GM19452 (cell line): Measurements from ENCODE around the gene IQGAP1.
"Not testable (repeated sequence)": the region's sequence is repeated elsewhere in the genome, so short reads cannot be mapped to it uniquely, and the experiment has no call there.

Experiments used
- ATAC-seq: cut with Tn5 transposase; IDR thresholded peaks from one replicate; pipeline ENCODE4 v1.9.1; 2021; ENCODE audit not compliant: unreplicated experiment

IQGAP1 gene

DNA sequence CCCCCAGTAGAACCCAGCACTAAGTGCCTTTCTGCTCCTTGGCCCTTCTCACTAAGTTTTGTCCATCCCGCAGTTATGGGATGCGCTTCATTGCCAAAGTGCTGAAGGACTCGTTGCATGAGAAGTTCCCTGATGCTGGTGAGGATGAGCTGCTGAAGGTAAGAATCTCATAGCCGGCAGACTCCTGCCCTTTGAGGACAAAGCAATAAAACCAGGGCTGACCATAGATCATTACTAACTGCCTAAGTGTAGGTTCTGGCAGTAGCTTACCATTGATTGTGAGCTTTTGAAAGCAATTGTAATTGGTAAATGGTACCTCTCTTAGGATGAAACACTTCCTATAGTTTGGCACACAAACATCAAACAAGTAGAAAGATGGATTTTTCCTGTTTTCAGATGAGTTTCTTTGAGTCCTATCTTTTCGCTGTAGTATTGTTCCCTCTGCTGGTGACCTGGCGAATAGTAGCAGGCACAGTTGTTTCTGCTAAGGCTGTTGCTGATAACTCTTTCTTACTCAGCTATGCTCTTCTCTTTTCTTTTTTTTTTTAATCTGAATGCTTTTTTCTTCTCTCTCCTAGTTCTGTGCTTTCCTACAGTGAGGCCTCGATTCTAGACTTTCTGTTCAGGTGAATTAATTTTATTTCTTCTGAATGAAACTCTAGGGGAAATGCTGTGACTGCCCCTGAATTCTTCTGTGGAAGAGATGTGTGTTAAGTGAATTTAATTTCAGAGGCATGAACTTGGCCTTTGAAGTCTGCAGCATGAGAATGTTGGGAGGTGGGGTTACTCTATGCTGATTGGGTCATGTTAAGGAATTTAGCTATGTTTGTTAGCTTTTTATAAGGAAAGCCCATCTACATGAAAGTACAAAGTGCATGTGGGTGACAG is 94.3 kb downstream of the IQGAP1 start:
- ATAC-seq: no peak

DNA sequence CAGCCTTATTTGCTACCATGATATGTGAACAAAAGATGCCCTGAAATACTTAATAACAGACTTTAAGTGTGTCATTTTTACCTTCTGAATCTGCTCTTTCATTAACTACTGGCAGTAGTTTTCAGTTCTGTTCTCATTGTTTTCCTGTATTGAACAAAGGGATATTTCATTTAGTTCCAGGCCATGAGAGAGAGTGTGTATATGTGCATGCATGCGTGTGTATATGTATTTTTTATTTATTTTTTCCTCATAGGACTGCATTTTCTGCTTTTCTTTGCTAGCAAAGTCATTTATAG is 94.9 kb downstream of the IQGAP1 start:
- no peak for ATAC-seq

DNA sequence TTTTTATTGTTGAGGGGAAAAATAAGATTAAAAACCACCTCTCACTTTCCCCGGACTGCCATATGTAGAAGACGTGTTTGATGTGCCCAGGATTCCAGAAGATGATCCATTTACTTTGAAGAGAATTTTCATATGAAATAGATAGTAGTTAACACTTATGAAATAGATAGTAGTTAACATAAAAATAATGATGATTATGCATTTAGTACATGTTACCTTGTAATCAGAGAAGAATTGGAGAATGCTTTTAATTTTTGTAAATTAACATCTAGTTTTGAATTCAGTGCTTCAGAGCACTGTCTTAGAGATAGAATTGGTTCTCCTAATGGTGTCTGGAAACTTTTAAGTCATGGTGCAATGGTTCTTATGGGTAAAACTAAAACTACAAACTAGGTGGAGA is 95.6 kb downstream of the IQGAP1 start:
- ATAC-seq: no peak

DNA sequence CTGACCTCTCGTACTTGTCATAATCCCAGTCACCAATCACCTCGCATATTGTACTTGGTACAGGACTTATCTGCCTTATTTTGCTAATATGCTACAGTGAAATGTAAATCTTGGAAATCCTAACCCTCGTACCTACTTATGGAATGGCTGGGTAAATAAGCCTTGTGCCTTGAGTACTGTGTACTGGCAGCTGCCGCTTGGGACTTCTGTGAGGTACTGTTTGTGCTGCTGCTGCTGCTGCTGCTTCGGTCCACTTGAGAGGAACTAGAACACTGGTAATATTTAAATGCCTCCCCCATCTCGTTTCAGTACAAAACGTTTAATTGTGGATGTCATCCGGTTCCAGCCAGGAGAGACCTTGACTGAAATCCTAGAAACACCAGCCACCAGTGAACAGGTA is 99.1 kb downstream of the IQGAP1 start:
- ATAC-seq: no peak

DNA sequence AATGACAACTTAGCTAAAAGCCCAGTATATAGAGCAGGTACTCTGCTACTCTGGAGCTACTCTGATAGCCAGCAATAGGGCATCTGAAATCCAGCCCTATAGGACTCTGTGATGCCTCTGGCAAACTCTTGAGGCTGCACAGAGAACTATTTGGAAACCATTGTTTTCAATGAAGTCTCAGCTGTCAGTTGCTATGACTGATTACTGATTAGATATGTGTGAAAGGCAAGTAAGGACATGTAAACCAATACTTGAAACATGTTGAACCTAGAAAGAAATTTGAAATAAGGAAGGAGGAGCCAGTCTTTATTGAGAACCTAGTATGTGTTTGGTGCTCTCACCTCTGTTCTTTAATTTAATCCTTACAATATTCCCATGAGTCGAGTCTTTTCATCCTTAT is 101.5 kb downstream of the IQGAP1 start:
- no peak for ATAC-seq

DNA sequence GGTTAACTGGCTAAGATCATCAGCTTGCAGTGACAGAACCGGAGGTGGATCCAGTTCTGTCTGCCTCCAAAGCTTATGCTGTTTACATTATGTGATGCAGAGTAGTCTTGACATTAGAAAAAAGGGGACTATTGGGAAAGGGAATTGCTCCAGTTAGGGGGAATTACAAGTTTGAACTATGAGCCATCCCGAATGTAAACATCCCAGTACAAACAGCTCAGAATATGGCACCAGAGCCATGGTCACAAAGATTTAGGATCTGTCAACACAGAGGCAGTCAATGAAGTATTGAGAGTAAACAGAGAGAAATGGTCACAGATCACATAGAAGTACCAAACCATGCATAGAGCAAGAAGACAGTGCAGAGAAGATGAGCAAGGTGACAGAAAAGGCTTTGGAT is 101.9 kb downstream of the IQGAP1 start:
- ATAC-seq: no peak

DNA sequence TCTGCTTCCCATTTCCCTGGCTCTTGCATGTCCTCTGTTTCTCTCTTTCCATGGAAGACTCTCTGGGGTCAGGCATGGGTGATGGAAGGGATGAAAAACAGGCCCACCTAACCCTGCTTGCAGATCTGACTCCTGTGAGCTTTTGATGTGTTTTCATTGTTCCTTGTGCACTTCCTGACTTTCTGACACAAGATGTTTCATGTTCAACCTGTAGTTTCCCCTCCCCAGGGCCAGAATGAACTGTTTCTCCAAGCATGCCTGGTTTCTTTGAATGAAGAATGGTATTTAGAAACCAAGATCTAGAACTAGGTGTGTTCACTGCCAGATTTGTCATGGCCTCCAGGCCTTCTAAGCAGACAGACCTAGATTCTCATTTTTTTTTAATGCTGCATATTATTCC is 105.6 kb downstream of the IQGAP1 start:
- no peak for ATAC-seq

DNA sequence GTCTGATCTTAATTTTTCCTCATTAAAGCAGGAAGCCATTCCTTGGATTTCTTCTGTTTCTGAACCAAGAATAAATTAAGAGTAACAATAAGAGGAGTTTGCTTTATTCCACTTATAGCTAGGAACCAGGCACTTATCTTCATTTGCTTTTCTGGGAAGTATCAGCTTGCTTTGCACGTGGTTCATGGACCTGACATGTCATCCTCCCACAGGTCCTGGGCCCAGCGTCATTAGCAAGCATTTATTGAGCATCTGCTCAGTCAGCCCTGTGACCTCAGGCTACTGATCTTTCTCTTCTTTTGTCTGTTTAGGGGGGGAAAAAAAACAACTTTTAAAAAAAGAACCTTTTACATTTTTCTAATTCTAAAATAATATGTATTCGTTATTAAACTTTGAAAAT is 107.0 kb downstream of the IQGAP1 start:
- no peak for ATAC-seq

DNA sequence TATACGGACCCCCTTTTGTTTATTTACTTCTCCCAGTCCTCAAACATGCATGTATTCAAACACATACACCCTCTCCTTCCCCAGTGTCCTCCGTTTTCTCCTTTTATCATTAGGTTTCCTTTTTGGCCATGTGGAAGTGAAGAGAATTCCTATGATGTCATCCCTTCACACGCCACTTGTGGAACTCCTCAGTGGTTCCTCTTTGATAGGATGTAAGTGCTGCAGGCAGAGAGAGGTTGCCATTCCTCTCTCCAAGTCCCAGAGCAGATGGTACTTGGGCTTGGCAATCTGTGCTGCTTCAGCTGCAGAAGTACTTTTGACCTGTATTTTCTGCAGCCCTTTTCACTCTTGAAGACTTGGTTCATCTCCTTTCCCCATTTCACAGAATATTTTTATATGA is 108.7 kb downstream of the IQGAP1 start:
- no peak for ATAC-seq

DNA sequence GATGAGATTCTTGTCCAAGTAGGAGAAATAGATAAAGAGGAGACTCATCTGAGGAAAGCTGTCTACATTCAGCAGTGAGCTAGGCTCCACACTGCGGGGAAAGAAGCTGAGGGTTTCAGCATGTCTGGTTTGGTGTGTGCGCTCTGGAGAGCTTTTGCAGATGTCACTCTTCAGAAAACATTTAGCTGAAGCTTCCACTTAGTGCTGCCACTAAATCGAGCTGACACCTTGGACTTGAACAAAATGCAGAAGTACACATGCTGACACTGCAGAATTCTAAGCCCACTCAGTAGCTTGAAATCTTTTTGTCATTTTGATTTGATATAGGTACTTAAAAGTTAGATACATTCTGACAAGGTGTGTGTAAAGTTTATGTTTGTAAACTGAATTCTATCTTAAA is 109.3 kb downstream of the IQGAP1 start:
- no peak for ATAC-seq

DNA sequence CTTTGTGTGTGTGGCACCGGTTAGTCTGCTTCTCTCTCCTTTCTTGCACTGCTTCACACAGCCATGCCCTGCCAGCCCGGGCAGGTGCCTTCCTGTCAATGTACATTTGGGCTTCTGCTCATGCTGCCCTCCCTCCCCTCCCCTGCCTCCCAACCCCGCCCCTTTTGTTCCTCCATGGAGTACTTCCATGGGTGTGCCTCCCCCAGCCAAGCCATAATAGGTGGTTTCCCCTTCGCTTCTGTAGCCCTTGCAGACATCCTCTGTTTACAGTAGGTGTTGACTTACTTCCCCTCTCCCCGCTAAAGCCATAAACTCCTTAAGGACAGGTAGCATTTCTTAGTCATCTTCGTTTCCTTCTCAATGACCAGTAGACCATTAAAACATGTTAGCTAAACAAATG is 109.9 kb downstream of the IQGAP1 start:
- ATAC-seq: no peak

DNA sequence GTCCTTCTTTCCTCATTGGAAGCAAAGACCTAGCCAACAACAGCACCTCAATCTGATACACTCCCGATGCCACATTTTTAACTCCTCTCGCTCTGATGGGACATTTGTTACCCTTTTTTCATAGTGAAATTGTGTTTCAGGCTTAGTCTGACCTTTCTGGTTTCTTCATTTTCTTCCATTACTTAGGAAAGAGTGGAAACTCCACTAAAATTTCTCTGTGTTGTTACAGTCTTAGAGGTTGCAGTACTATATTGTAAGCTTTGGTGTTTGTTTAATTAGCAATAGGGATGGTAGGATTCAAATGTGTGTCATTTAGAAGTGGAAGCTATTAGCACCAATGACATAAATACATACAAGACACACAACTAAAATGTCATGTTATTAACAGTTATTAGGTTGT is 112.1 kb downstream of the IQGAP1 start:
- no peak for ATAC-seq

DNA sequence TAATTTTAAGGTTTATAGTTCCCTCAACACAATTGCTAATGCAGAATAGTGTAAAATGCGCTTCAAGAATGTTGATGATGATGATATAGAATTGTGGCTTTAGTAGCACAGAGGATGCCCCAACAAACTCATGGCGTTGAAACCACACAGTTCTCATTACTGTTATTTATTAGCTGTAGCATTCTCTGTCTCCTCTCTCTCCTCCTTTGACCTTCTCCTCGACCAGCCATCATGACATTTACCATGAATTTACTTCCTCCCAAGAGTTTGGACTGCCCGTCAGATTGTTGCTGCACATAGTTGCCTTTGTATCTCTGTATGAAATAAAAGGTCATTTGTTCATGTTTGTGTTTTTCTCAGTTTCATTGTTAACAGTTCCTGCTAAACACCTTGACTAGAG is 113.9 kb downstream of the IQGAP1 start:
- no peak for ATAC-seq

DNA sequence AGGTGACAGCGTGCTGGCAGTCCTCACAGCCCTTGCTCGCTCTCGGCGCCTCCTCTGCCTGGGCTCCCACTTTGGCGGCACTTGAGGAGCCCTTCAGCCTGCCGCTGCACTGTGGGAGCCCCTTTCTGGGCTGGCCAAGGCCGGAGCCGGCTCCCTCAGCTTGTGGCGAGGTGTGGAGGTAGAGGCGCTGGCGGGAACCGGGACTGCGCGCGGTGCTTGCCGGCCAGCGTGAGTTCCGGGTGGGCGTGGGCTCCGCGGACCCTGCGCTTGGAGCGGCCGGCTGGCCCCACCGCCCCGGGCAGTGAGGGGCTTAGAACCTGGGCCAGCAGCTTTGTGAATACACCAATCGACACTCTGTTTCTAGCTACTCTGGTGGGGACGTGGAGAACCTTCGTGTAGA is 122.7 kb downstream of the IQGAP1 start:
- not testable (repeated sequence) for ATAC-seq

DNA sequence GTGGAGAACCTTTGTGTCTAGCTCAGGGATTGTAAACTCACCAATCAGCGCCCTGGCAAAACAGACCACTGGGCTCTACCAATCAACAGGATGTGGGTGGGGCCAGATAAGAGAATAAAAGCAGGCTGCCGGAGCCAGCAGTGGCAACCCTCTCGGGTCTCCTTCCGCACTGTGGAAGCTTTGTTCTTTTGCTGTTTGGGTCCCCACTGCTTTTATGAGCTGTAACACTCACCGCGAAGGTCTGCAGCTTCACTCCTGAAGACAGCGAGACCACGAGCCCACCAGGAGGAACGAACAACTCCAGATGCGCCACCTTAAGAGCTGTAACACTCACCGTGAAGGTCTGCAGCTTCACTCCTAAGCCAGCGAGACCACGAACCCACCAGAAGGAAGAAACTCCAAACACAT is 123.2 kb downstream of the IQGAP1 start:
- ATAC-seq: not testable (repeated sequence)

DNA sequence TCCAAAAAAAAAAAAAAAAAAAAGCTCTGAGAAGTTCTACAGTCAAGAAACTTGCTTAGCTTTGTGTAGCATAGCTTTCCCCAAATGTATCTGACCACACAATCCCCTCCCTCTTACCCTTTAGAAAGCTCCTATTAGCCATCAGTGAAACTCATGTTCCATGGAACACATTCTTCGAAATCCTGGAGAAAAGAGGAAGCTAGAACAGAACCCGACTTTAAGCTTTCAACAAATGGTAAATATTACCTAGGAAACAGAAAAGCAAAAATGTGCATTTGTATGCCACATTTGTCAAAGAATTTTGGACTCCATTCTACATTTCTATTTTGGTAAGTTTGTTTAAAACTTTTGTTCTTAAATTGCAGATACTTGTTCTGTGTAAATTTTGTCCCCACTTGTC is 124.2 kb downstream of the IQGAP1 start:
- ATAC-seq: no peak

DNA sequence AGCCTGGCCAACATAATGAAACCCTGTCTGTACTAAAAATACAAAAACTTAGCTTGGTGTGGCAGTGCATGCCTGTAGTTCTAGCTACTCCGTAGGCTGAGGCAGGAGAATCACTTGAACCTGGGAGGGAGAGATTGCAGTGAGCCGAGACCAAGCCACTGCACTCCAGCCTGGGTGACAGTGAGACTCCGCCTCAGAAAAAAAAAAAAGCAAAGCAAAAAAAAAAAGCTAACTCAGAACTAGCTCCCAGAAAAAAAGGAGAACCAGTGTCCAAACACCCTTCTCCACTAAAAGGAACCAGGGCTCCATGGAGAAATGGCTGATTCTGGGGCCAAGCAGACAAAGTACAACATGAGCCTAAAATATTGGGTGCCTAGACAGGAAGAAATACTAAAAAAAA is 124.9 kb downstream of the IQGAP1 start:
- no peak for ATAC-seq

DNA sequence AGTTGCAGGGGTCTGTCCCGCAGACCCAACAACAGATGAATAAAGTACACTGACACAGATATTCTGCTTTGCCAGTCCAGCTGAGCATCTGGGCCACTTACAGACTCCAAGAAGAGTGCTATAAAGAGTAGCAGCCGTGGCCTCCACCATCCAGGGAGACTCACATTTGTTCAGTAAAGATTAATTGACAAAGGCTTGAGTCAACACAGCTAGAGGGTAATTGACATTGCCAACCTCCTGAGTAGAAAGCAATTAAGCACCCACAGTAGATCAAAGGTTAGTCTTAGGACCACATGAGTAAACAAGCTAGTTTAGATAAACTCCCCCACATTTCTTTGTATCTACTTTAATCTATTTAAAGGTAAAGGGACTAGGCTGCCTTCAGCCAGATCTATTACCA is 125.4 kb downstream of the IQGAP1 start:
- no peak for ATAC-seq

DNA sequence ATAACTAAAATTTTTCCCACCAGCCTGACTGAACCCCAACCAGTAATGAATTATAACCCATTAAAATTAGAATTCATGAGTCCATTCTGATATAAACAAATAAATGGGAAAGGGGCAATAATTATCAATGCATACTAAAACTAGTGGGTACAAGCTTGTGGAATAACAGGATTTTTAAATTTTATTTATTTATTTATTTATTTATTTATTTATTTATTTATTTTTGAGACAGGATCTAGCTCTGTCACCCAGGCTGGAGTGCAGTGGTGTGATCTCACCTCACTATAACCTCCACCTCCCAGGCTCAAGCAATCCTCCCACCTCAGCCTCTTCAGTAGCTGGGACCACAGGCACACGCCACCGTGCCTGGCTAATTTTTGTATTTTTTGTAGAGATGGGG is 125.9 kb downstream of the IQGAP1 start:
- not testable (repeated sequence) for ATAC-seq

DNA sequence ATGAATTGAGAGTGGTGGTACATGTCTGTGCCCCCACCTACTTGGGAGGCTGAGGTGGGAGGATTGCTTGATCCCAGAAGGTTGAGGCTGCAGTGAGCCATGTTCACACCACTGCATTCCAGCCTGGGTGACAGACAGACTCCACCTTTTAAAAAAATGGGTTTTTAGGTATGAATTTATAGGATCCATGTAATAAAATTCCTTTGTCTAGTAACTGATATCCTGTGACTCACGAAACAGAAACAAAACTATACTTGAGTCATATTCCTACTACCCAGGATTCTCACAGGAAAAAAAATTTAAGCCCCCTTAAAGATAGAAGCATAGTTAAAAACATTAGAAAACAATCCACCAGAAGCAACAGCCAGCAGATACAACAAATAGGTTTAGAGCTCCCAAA is 131.6 kb downstream of the IQGAP1 start:
- ATAC-seq: no peak

DNA sequence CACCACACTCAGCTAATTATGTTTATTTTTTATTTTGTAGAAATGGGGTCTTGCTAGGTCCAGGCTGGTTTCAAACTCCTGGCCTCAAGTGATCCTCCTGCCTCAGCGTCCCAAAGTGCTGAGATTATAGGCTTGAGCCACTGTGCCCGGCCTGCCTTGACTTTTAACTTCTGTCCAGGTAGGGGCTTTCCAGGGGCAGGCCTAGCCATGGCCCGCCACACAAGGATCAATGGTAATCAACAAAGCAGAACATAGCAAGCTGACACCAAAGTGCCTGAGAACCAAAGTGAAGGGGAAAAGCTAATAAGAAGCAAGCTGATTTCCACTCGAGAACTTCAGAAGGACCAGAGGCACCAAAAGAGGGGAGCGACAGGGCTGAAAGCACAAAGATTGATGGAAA is 132.3 kb downstream of the IQGAP1 start:
- ATAC-seq: no peak

DNA sequence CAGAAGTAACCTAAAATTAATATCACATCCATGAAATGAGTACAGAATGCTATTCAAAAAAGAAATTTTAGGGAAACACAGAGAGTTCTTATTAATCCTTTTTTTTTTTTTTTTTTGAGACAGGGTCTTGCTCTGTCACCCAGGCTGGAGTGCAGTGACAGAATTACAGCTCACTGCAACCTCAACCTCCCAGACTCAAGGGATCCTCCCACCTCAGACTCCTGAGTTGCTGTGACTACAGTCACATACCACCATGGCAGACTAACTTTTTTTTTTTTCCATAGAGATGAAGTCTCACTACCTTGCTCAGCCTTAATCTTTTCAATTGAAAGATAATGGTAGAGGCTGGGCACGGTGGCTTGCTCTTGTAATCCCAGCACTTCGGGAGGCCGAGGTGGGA is 135.3 kb downstream of the IQGAP1 start:
- no peak for ATAC-seq

DNA sequence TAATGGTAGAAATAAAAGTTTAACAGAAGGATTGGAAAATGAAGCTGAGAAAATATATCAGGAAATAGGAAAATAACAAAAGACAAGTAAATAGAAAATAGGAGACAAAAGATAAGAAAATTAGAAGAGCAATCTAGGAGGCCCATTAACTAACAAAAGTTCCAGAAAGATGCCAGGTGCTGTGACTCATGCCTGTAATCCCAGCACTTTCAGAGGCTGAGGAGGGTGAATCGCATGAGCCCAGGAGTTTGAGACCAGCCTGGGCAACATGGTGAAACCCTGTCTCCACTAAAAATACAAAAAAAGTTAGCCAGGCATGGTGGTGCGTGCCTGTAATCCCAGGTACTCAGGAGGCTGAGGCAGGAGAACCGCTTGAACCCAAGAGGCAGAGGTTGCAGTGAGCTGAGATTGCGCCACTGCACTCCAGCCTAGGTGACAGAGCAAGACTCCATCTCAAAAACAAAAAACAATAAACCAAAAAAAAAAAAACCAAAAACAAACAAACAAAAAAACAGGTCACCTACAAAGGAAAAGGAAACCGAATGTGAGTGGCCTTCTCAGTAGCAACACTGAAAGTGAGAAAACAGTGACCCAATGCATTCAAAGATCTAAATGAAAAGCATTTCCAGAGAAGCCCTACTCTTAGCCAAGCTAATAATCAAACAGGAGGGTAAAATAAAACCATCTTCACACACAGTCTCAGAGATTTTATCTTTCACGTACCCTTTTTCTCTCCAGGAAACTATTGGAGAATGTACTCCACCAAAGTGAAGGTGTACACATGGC is 136.2 kb downstream of the IQGAP1 start:
- ATAC-seq: peak; percentile 50
